GM19455 (cell line): ENCODE data around the gene C3orf80.
"Not testable (repeated sequence)": the region's sequence is repeated elsewhere in the genome, so short reads cannot be mapped to it uniquely, and the experiment has no call there.

Experiments
- ATAC-seq: cut with Tn5 transposase; IDR thresholded peaks from one replicate; pipeline ENCODE4 v1.9.1; 2021; ENCODE audit not compliant: unreplicated experiment

Gene C3orf80

GRCh38 chr3:160210799-160211221 is 14.4 kb upstream of the C3orf80 start:
- no peak for ATAC-seq

- ATAC-seq, result no peak
Observed at GRCh38 chr3:160213191-160213590, 12.0 kb upstream of the C3orf80 start.

GRCh38 chr3:160217675-160218074 is 7.5 kb upstream of the C3orf80 start:
- ATAC-seq, result no peak

GRCh38 chr3:160218136-160218535 is 7.1 kb upstream of the C3orf80 start:
- no peak for ATAC-seq

GRCh38 chr3:160220038-160220437 is 5.2 kb upstream of the C3orf80 start:
- no peak for ATAC-seq

GRCh38 chr3:160221019-160221418 is 4.2 kb upstream of the C3orf80 start:
- ATAC-seq, result no peak

GRCh38 chr3:160224256-160224655 is 966 bp upstream of the C3orf80 start:
- no peak for ATAC-seq

- ATAC-seq, result no peak
Observed at GRCh38 chr3:160224811-160225175, 429 bp upstream of the C3orf80 start.

- ATAC-seq, result peak; percentile 33
Observed at GRCh38 chr3:160226026-160226907, 1.0 kb downstream of the C3orf80 start.

- ATAC-seq, result no peak
Observed at GRCh38 chr3:160227419-160227818, 2.2 kb downstream of the C3orf80 start.

GRCh38 chr3:160232014-160232413 is 6.8 kb downstream of the C3orf80 start:
- ATAC-seq, result no peak

- ATAC-seq, result not testable (repeated sequence)
Observed at GRCh38 chr3:160240719-160241118, 15.5 kb downstream of the C3orf80 start.

- no peak for ATAC-seq
Observed at GRCh38 chr3:160245261-160245800, 20.1 kb downstream of the C3orf80 start.

- ATAC-seq, result no peak
Observed at GRCh38 chr3:160247766-160248165, 22.5 kb downstream of the C3orf80 start.

- no peak for ATAC-seq
Observed at GRCh38 chr3:160253298-160253697, 28.1 kb downstream of the C3orf80 start.

GRCh38 chr3:160257606-160258005 is 32.4 kb downstream of the C3orf80 start:
- ATAC-seq, result no peak

- no peak for ATAC-seq
Observed at GRCh38 chr3:160259589-160259988, 34.4 kb downstream of the C3orf80 start.

GRCh38 chr3:160260587-160261270 is 35.5 kb downstream of the C3orf80 start:
- ATAC-seq, result no peak

GRCh38 chr3:160265088-160265487 is 39.9 kb downstream of the C3orf80 start:
- no peak for ATAC-seq
